GM12878 (cell line): Measurements from ENCODE around the gene SHF. TPM values are rescaled to one million over a fixed set of nuclear protein-coding genes. Genes with fewer than 3 reads are reported as not detected.

ENCODE experiments used
- ATAC-seq: fragments of 200-7000 bp; cut with Tn5 transposase; 3 replicates; pipeline ENCODE4 v1.9.1; 2020; ENCODE audit warnings: mild to moderate bottlenecking, moderate library complexity
- Bru-seq: library from RNA; stranded (reverse); fragments of 400-500 nt; gene quantifications from one replicate; lab custom pipeline; 2021; lab: Mats Ljungman, UMichigan
- BruChase-seq, 2 experiments: library from RNA; stranded (reverse); fragments of 400-500 nt; gene quantifications; one replicate each; lab custom pipeline; 2021; lab: Mats Ljungman, UMichigan
- BruUV-seq: library from RNA; stranded (reverse); fragments of 400-500 nt; replicated peaks from 2 replicates; lab custom pipeline; 2021; lab: Mats Ljungman, UMichigan
- CTCF ChIA-PET: fragments of 300-600 bp; sonication (Branson Sonifier 250); formaldehyde crosslinking; extraction: SDS; loops from one replicate; lab custom pipeline; 2021; ENCODE audit warnings: inconsistent platforms; lab: Yijun Ruan, JAX
- POLR2A ChIA-PET: fragments of 350-600 bp; formaldehyde crosslinking; extraction: SDS; loops from one replicate; lab custom pipeline; 2021; ENCODE audit warnings: inconsistent platforms; lab: Charles Lee
- RAD21 ChIA-PET: fragments of 300-600 bp; sonication (Branson Sonifier 250); formaldehyde crosslinking; loops from one replicate; lab custom pipeline; 2023; ENCODE audit warnings: antibody characterized with exemption; ENCODE audit not compliant: unreplicated experiment; lab: Charles Lee
- SMC1A ChIA-PET: fragments of 300-600 bp; sonication (Branson Sonifier 250); formaldehyde crosslinking; loops from one replicate; lab custom pipeline; 2023; ENCODE audit not compliant: unreplicated experiment, uncharacterized antibody; lab: Charles Lee
- DNase-seq: peaks from one replicate; pipeline ENCODE4 v3.0.0-alpha.2; 2011; ENCODE audit warnings: low read depth, low spot score
- FAIRE-seq: peaks from 3 replicates; lab custom pipeline; 2011; peaks lifted over from hg19 to GRCh38; lab: Jason Lieb, UNC
- H2AFZ ChIP-seq: 2 replicates; pipeline ENCODE4 v1.6.0; 2011; ENCODE audit warnings: low read depth, low read length, control low read depth; ENCODE audit not compliant: control insufficient read depth
- H3K27ac ChIP-seq: 2 replicates; pipeline ENCODE4 v1.5.1; 2011; ENCODE audit warnings: control low read depth; ENCODE audit not compliant: control insufficient read depth, insufficient read depth
- H3K27me3 ChIP-seq, 2 experiments: replicated peaks in 1 of 2; 2 replicates each; pipeline versions ENCODE4 v1.6.0 to v1.6.1; 2011; ENCODE audit warnings: low read length in 1 of 2; ENCODE audit not compliant: control insufficient read depth in 2 of 2, insufficient read depth in 2 of 2
- H3K36me3 ChIP-seq, 2 experiments: 2 replicates each; pipeline ENCODE4 v1.5.1; 2011; ENCODE audit warnings: low read length in 1 of 2; ENCODE audit not compliant: control insufficient read depth in 2 of 2, insufficient read depth in 2 of 2
- H3K4me1 ChIP-seq: 2 replicates; pipeline ENCODE4 v1.6.1; 2011; ENCODE audit warnings: mild to moderate bottlenecking, low read length, moderate library complexity, mixed read lengths; ENCODE audit not compliant: control insufficient read depth, insufficient read depth
- H3K4me2 ChIP-seq: 2 replicates; pipeline ENCODE4 v1.6.0; 2011; ENCODE audit warnings: control low read depth; ENCODE audit not compliant: control insufficient read depth, insufficient read depth
- H3K4me3 ChIP-seq: fragments of 200-600 bp; sonication (generic); 2 replicates; pipeline ENCODE4 v1.5.1; 2016
- H3K79me2 ChIP-seq: 2 replicates; pipeline ENCODE4 v1.6.0; 2011; ENCODE audit warnings: low read length; ENCODE audit not compliant: control insufficient read depth, insufficient read depth
- H3K9ac ChIP-seq: 2 replicates; pipeline ENCODE4 v1.8.0; 2011; ENCODE audit warnings: low read length, control low read depth, mixed read lengths; ENCODE audit not compliant: control insufficient read depth, insufficient read depth
- H3K9me3 ChIP-seq: replicated peaks from 3 replicates; pipeline ENCODE4 v1.5.1; 2011; ENCODE audit warnings: mild to moderate bottlenecking, low read length; ENCODE audit not compliant: control insufficient read depth, insufficient read depth
- H4K20me1 ChIP-seq: 2 replicates; pipeline ENCODE4 v1.6.0; 2011; ENCODE audit not compliant: control insufficient read depth, insufficient read depth
- BMI1 ChIP-seq: fragments of 450-650 bp; IDR thresholded peaks from 2 replicates; pipeline ENCODE4 v1.6.1; 2016; ENCODE audit warnings: mild to moderate bottlenecking, moderate library complexity, borderline replicate concordance
- E2F4 ChIP-seq: IDR thresholded peaks from 2 replicates; pipeline ENCODE4 v1.6.1; 2012; ENCODE audit warnings: low read depth, low read length, improper control_type of control experiment
- HDGF ChIP-seq: fragments of 450-650 bp; IDR thresholded peaks from 2 replicates; pipeline ENCODE4 v1.6.1; 2016; ENCODE audit warnings: antibody characterized with exemption
- JUNB ChIP-seq: IDR thresholded peaks from 2 replicates; pipeline ENCODE4 v1.6.1; 2016; ENCODE audit warnings: antibody characterized with exemption, mild to moderate bottlenecking
- LARP7 ChIP-seq: fragments of 450-650 bp; IDR thresholded peaks from 2 replicates; pipeline ENCODE4 v1.6.1; 2017; ENCODE audit warnings: mild to moderate bottlenecking
- MEF2B ChIP-seq: fragments of 450-650 bp; IDR thresholded peaks from 2 replicates; pipeline ENCODE4 v1.6.1; 2018; ENCODE audit warnings: mild to moderate bottlenecking, moderate library complexity; ENCODE audit not compliant: partially characterized antibody, poor library complexity, severe bottlenecking
- PKNOX1 ChIP-seq: fragments of 450-650 bp; IDR thresholded peaks from 2 replicates; pipeline ENCODE4 v1.6.1; 2016; ENCODE audit warnings: mild to moderate bottlenecking
- POLR2AphosphoS5 ChIP-seq: IDR thresholded peaks from 2 replicates; pipeline ENCODE4 v1.6.1; 2011; ENCODE audit warnings: mild to moderate bottlenecking, low read length, inconsistent platforms
- POU2F2 ChIP-seq: IDR thresholded peaks from 3 replicates; pipeline ENCODE4 v1.6.1; 2011; ENCODE audit warnings: low read depth, mild to moderate bottlenecking, low read length, borderline replicate concordance
- SIX5 ChIP-seq: IDR thresholded peaks from 2 replicates; pipeline ENCODE4 v1.6.1; 2011; ENCODE audit warnings: mild to moderate bottlenecking, low read depth, low read length, moderate library complexity; ENCODE audit not compliant: severe bottlenecking
- STAT1 ChIP-seq: fragments of 450-650 bp; conservative IDR thresholded peaks from 2 replicates; pipeline ENCODE4 v1.6.1; 2014; ENCODE audit warnings: antibody characterized with exemption, mild to moderate bottlenecking
- USF2 ChIP-seq: IDR thresholded peaks from 2 replicates; pipeline ENCODE4 v1.6.1; 2011; ENCODE audit warnings: low read depth, low read length, improper control_type of control experiment, borderline replicate concordance
- YY1 ChIP-seq: IDR thresholded peaks from 2 replicates; pipeline ENCODE4 v1.6.1; 2011; ENCODE audit warnings: low read depth, mild to moderate bottlenecking, low read length
- ZBED1 ChIP-seq: IDR thresholded peaks from 2 replicates; pipeline ENCODE4 v1.6.1; 2016; ENCODE audit warnings: borderline replicate concordance
- WGBS: methylation state at CpG from one replicate; pipeline ENCODE4 v1.1.6; 2016; ENCODE audit warnings: low lambda C conversion rate; ENCODE audit not compliant: insufficient replicate concordance, insufficient coverage; ENCODE audit errors: missing lambda C conversion rate; 5-methylcytosine and 5-hydroxymethylcytosine counted together
- in situ Hi-C: fragments of 300-500 bp; cut with MboI; formaldehyde crosslinking; loops from 9 replicates; pipeline ENCODE4 v1.14.3; 2018; ENCODE audit warnings: mixed read lengths
- intact Hi-C: fragments of 100-400 bp; cut with micrococcal nuclease; formaldehyde crosslinking; loops from one replicate; pipeline ENCODE4 v1.14.2; 2022; ENCODE audit not compliant: unreplicated experiment
- long read RNA-seq, 2 experiments: library from polyadenylated mRNA; unstranded; transcript quantifications; one replicate each; pipeline ENCODE4 v2.0.0, GENCODE V29; 2019 to 2020
- polyA minus RNA-seq, 3 experiments: library from RNA; depleted of rRNA, polyadenylated mRNA; stranded (reverse); fragments of >200 nt; gene quantifications; 2 replicates each; pipeline ENCODE4 v1.2.3, GENCODE V29; 2011
- polyA plus RNA-seq, 11 experiments: library from polyadenylated mRNA; depleted of rRNA in 4 of 11; unstranded in 6 of 11; stranded (reverse) in 5 of 11; fragments of >200 nt; fragmentation: Nextera tagmentation in 4 of 11; fragmentation: Illumina TruSeq in 1 of 11; extraction: Ambion mirVana in 4 of 11; extraction: Trizol in 1 of 11; gene quantifications; 1 replicate in 1 of 11; 2 replicates in 10 of 11; pipeline versions ENCODE4 v1.2.1 to v1.2.3, GENCODE V29; 2011 to 2016; ENCODE audit warnings: inconsistent platforms in 2 of 11, missing spikeins in 2 of 11, low read depth in 1 of 11
- total RNA-seq, 4 experiments: library from RNA; depleted of rRNA in 3 of 4; stranded (reverse); fragments of >200 nt in 3 of 4; fragmentation: Illumina TruSeq in 1 of 4; extraction: Trizol in 1 of 4; gene quantifications; 2 replicates each; pipeline versions ENCODE4 v1.2.1 to v1.2.3, GENCODE V29; 2013 to 2021

The SHF gene
- total RNA-seq (2013; cell fraction: nucleolus; rRNA removed): 23.9 and 24.1 TPM in 2 replicates
- total RNA-seq (2014; rRNA removed) (1.6 TPM in 2 replicates), total RNA-seq (2014; rRNA removed; fragmentation: Illumina TruSeq; extraction: Trizol) (0.58 and 1.7 TPM in 2 replicates), total RNA-seq (2021) (1.4 and 2.4 TPM in 2 replicates), polyA plus RNA-seq (2011; rRNA removed) (3.9 and 5.7 TPM in 2 replicates), polyA plus RNA-seq (2014; fragmentation: Illumina TruSeq; extraction: Trizol) (0.17 and 1.0 TPM in 2 replicates), polyA plus RNA-seq (2014; fragmentation: Nextera tagmentation; extraction: Ambion mirVana) (under 1 TPM in 1 of 2 experiments, not detected in 1; 0.04 TPM), polyA plus RNA-seq (2014; rRNA removed) (1.2 and 1.3 TPM in 2 replicates), polyA plus RNA-seq (2016; fragmentation: Nextera tagmentation; extraction: Ambion mirVana) (under 1 TPM; 0.08 to 0.75 TPM), polyA minus RNA-seq (2011; rRNA and poly(A)+ RNA removed) (3.4 and 10.1 TPM in 2 replicates), Bru-seq, nascent RNA (percentile 63 among the genes with signal in this experiment), BruChase-seq, experiment 1, labeled RNA remaining after a 6-hour chase (percentile 49 among the genes with signal in this experiment), BruChase-seq, experiment 2, labeled RNA remaining after a 2-hour chase (percentile 53 among the genes with signal in this experiment)
- 2.3 TPM for polyA plus RNA-seq (2011; ENCODE audit: low read depth)
- 5.3 and 5.7 TPM in 2 replicates for polyA plus RNA-seq (2011; cell fraction: cytosol; rRNA removed)
- 7.9 and 12.0 TPM in 2 replicates for polyA plus RNA-seq (2011; cell fraction: nucleus; rRNA removed)
- polyA plus RNA-seq (2012): 8.5 and 8.6 TPM in 2 replicates
- polyA minus RNA-seq (2011; cell fraction: cytosol; rRNA and poly(A)+ RNA removed): 0.73 and 4.3 TPM in 2 replicates
- 6.2 and 7.7 TPM in 2 replicates for polyA minus RNA-seq (2011; cell fraction: nucleus; rRNA and poly(A)+ RNA removed)
- long read RNA-seq, experiment 1: 0 reads
- long read RNA-seq, experiment 2: 0 reads

- DNase-seq: no peak
- no peaks in the 10 kb centered on the region for H3K36me3 ChIP-seq
- peaks cover 0 to 2% of the 10 kb centered on the region in 2 experiments; a peak in 2 of 4 replicates for H3K27me3 ChIP-seq
- intact Hi-C loops: no loop called here
- in situ Hi-C loops: no loop called here
- no peaks in the 10 kb centered on the region for H4K20me1 ChIP-seq
- POLR2A ChIA-PET: interaction anchor here (0.6 to 1.5 kb wide), 7 partner anchors 9 to 399 kb away, joined by 3 to 6 read pairs (median 4); partner anchors contain the start of gene BLOC1S6
- CTCF ChIA-PET: interaction anchor here (0.9 to 13.7 kb wide), 5 partner anchors 10 to 24 kb away, joined by 3 to 200 read pairs (median 7); no protein-coding TSS in a partner anchor
- H3K4me1 ChIP-seq: peaks cover 4% of the 10 kb centered on the region
- peak within 1 kb of the TSS; percentile 64 for H3K9ac ChIP-seq
- peak within 1 kb of the TSS; percentile 98 for H3K4me2 ChIP-seq
- no peak within 1 kb of the TSS for H3K27ac ChIP-seq
- no peaks in the 10 kb centered on the region for H3K79me2 ChIP-seq
- SMC1A ChIA-PET: interaction anchor here (1.1 to 1.2 kb wide), 2 partner anchors 10 to 204 kb away, joined by 3 to 5 read pairs; no protein-coding TSS in a partner anchor
- FAIRE-seq: peak; percentile 47
- BruUV-seq: no TSS peak
- H2AFZ ChIP-seq: peak within 1 kb of the TSS; percentile 83
- RAD21 ChIA-PET: interaction anchor here (1.0 to 1.3 kb wide), 2 partner anchors 12 to 15 kb away, joined by 3 to 7 read pairs; no protein-coding TSS in a partner anchor
- WGBS: 5% methylated on average over 36 of the region's 57 CpGs
- peak within 1 kb of the TSS; percentile 80 for H3K4me3 ChIP-seq
- ATAC-seq: peak; percentile 75
- H3K9me3 ChIP-seq: no peaks in the 10 kb centered on the region
- peak; percentile 45; the same call in 1 of the 3 replicates for TF ChIP-seq POU2F2
- 0 out of 2 replicates have a peak, but pooled peaks have one; percentile 54 for TF ChIP-seq HDGF
- 0 out of 2 replicates have a peak, but pooled peaks have one; percentile 33 for TF ChIP-seq BMI1
- TF ChIP-seq USF2: no peak; the same call in 1 of the 2 replicates
- no peak for TF ChIP-seq ZBED1
- peak; percentile 89 for TF ChIP-seq POLR2AphosphoS5
- TF ChIP-seq SIX5: no peak
- TF ChIP-seq PKNOX1: peak; percentile 62; the same call in 1 of the 2 replicates
- TF ChIP-seq STAT1: no peak
- TF ChIP-seq E2F4: no peak
- TF ChIP-seq MEF2B: peak; percentile 91
- no peak; the same call in 1 of the 2 replicates for TF ChIP-seq JUNB
- TF ChIP-seq LARP7: peak; percentile 51; the same call in 1 of the 2 replicates
- 0 out of 2 replicates have a peak, but pooled peaks have one; percentile 25 for TF ChIP-seq YY1
Observed at GRCh38 chr15:45187894-45188830, at the start of gene SHF. Gene SHF (minus strand): TSS chr15:45187966. CDS start chr15:45187951, 15 bp downstream.
